WTC11 (cell line): ENCODE data around the gene CEP192. TPM values are rescaled to one million over a fixed set of nuclear protein-coding genes. Genes with fewer than 3 reads are reported as not detected.

Source experiments
- total RNA-seq: library from RNA; stranded (reverse); gene quantifications from 3 replicates; pipeline ENCODE4 v1.2.3, GENCODE V29; 2021

CEP192 gene
- total RNA-seq, 1 experiment from 2014 or later, result 25.4 TPM

Other genes with a start within 250 kb of the CEP192 start
- 37.7 to 45.3 TPM (median 43.3 TPM) in 3 replicates for gene PTPN2, start 107.1 kb upstream of the CEP192 start, total RNA-seq
- gene SEH1L, start 43.4 kb upstream of the CEP192 start, total RNA-seq, result 75.5 to 81.2 TPM (median 79.1 TPM) in 3 replicates
- 2.9 to 6.2 TPM (median 3.0 TPM) in 3 replicates for gene LDLRAD4, start 227.4 kb downstream of the CEP192 start, total RNA-seq